OCI-LY1 (cell line): ENCODE data around the gene SH3RF3.

Experiments used
- H2AFZ ChIP-seq: fragments of 200-600 bp; sonication (generic), shearing (Covaris generic); 2 replicates; pipeline ENCODE4 v1.6.0; 2014; ENCODE audit warnings: antibody characterized with exemption, mild to moderate bottlenecking, low read length
- H3F3A ChIP-seq: fragments of 200-600 bp; sonication (generic), shearing (Covaris generic); 2 replicates; pipeline ENCODE4 v1.6.0; 2014; ENCODE audit warnings: mild to moderate bottlenecking, antibody characterized with exemption, low read length, moderate library complexity; ENCODE audit not compliant: insufficient read depth
- H3K27ac ChIP-seq: fragments of 200-600 bp; sonication (generic); 2 replicates; pipeline ENCODE4 v1.5.1; 2014; ENCODE audit warnings: low read length, mixed run types, mild to moderate bottlenecking, low read depth; ENCODE audit not compliant: poor library complexity, severe bottlenecking
- H3K27me3 ChIP-seq: fragments of 200-600 bp; sonication (generic); 2 replicates; pipeline ENCODE4 v1.6.0; 2014; ENCODE audit warnings: antibody characterized with exemption, mild to moderate bottlenecking, low read length, moderate library complexity; ENCODE audit not compliant: insufficient read depth
- H3K36me3 ChIP-seq: fragments of 200-600 bp; sonication (generic); 2 replicates; pipeline ENCODE4 v1.6.1; 2014; ENCODE audit warnings: mild to moderate bottlenecking, antibody characterized with exemption, low read length, moderate library complexity, mixed read lengths; ENCODE audit not compliant: insufficient read depth
- H3K4me1 ChIP-seq: fragments of 200-600 bp; sonication (generic); 2 replicates; pipeline ENCODE4 v1.5.1; 2014; ENCODE audit warnings: mild to moderate bottlenecking, low read length, moderate library complexity; ENCODE audit not compliant: insufficient read depth, severe bottlenecking
- H3K4me2 ChIP-seq: fragments of 200-600 bp; sonication (generic), shearing (Covaris generic); 2 replicates; pipeline ENCODE4 v1.6.1; 2014; ENCODE audit warnings: low read length
- H3K4me3 ChIP-seq: fragments of 200-600 bp; sonication (generic); 2 replicates; pipeline ENCODE4 v1.5.1; 2014; ENCODE audit warnings: low read length, low read depth, mild to moderate bottlenecking, mixed read lengths; ENCODE audit not compliant: poor library complexity, severe bottlenecking
- H3K79me2 ChIP-seq: fragments of 200-600 bp; shearing (Covaris generic); 2 replicates; pipeline ENCODE4 v1.6.1; 2016; ENCODE audit warnings: mixed run types, low read length, mixed read lengths; ENCODE audit not compliant: insufficient read depth
- H3K9ac ChIP-seq: fragments of 200-600 bp; sonication (generic), shearing (Covaris generic); 2 replicates; pipeline ENCODE4 v1.6.1; 2014; ENCODE audit warnings: mild to moderate bottlenecking, low read length, mixed read lengths
- H3K9me2 ChIP-seq: fragments of 200-600 bp; sonication (generic), shearing (Covaris generic); 2 replicates; pipeline ENCODE4 v1.6.1; 2014; ENCODE audit warnings: low read depth, mild to moderate bottlenecking, low read length, mixed read lengths
- H3K9me3 ChIP-seq: fragments of 200-600 bp; shearing (Covaris generic); 2 replicates; pipeline ENCODE4 v1.6.1; 2014; ENCODE audit warnings: low read length, mixed read lengths
- H4K20me1 ChIP-seq: fragments of 200-600 bp; sonication (generic), shearing (Covaris generic); 2 replicates; pipeline ENCODE4 v1.6.0; 2016; ENCODE audit warnings: mild to moderate bottlenecking, low read length; ENCODE audit not compliant: insufficient read depth
- CTCF ChIP-seq: fragments of 200-600 bp; sonication (generic), shearing (Covaris generic); IDR thresholded peaks from 2 replicates; pipeline ENCODE4 v1.5.1; 2017; ENCODE audit warnings: mild to moderate bottlenecking, antibody characterized with exemption, low read length, moderate library complexity, mixed read lengths
- EZH2 ChIP-seq: fragments of 200-600 bp; sonication (generic), shearing (Covaris generic); IDR thresholded peaks from 2 replicates; pipeline ENCODE4 v1.8.0; 2017; ENCODE audit warnings: borderline replicate concordance, mixed run types, mild to moderate bottlenecking, antibody characterized with exemption, low read length, moderate library complexity, mixed read lengths

The SH3RF3 gene

GRCh38 chr2:109526442-109526970 is 397.5 kb downstream of the SH3RF3 start:
- Histone ChIP-seq H3K9ac (no peak overlapping the region), H3K4me2 (no peak overlapping the region), H3F3A (no peaks in the 10 kb centered on the region), H3K9me3 (no peaks in the 10 kb centered on the region), H3K27me3 (no peaks in the 10 kb centered on the region; the same call in 1 of the 2 replicates), H3K79me2 (no peaks in the 10 kb centered on the region), H3K9me2 (no peaks in the 10 kb centered on the region), H3K27ac (no peak overlapping the region), H4K20me1 (no peaks in the 10 kb centered on the region), H3K36me3 (no peaks in the 10 kb centered on the region), H3K4me3 (no peak overlapping the region), H2AFZ (no peak overlapping the region), H3K4me1 (no peaks in the 10 kb centered on the region)
- TF ChIP-seq EZH2, result no peak

GRCh38 chr2:109527079-109527478 is 398.1 kb downstream of the SH3RF3 start:
- no peak overlapping the region for H3K4me3 ChIP-seq
- H3F3A ChIP-seq, result no peaks in the 10 kb centered on the region
- no peak overlapping the region for H2AFZ ChIP-seq
- no peaks in the 10 kb centered on the region for H3K79me2 ChIP-seq
- no peaks in the 10 kb centered on the region for H4K20me1 ChIP-seq
- no peaks in the 10 kb centered on the region for H3K4me1 ChIP-seq
- H3K9me3 ChIP-seq, result no peaks in the 10 kb centered on the region
- H3K9me2 ChIP-seq, result no peaks in the 10 kb centered on the region
- H3K36me3 ChIP-seq, result no peaks in the 10 kb centered on the region
- H3K27me3 ChIP-seq, result no peaks in the 10 kb centered on the region; the same call in 1 of the 2 replicates
- no peak overlapping the region for H3K4me2 ChIP-seq
- H3K9ac ChIP-seq, result no peak overlapping the region
- no peak overlapping the region for H3K27ac ChIP-seq
- no peak for TF ChIP-seq CTCF
- TF ChIP-seq EZH2, result no peak

- Histone ChIP-seq H3K9ac (no peak overlapping the region), H3K79me2 (no peaks in the 10 kb centered on the region), H3K27ac (no peak overlapping the region), H3K36me3 (no peaks in the 10 kb centered on the region), H3F3A (no peaks in the 10 kb centered on the region), H4K20me1 (no peaks in the 10 kb centered on the region), H3K4me1 (no peaks in the 10 kb centered on the region), H3K27me3 (no peaks in the 10 kb centered on the region; the same call in 1 of the 2 replicates), H3K4me2 (no peak overlapping the region), H3K4me3 (no peak overlapping the region), H2AFZ (no peak overlapping the region), H3K9me2 (no peaks in the 10 kb centered on the region), H3K9me3 (no peaks in the 10 kb centered on the region)
- no peak for TF ChIP-seq CTCF
- no peak for TF ChIP-seq EZH2
Observed at GRCh38 chr2:109527846-109528705, 399.1 kb downstream of the SH3RF3 start.
